Thyroid gland (tissue), 4 donors: Measurements from ENCODE around the gene OLIG1. TPM values are rescaled to one million over a fixed set of nuclear protein-coding genes. Genes with fewer than 3 reads are reported as not detected.

Experiments used
- DNase-seq, 2 donors: peaks; one replicate each; pipeline ENCODE4 v3.0.0-alpha.2; 2019
- H3K27ac ChIP-seq, 3 donors: fragments of 200-600 bp; sonication (generic); 1 replicate in 2 of 3; 2 replicates in 1 of 3; pipeline ENCODE4 v1.5.1; 2016 to 2019; ENCODE audit warnings: mild to moderate bottlenecking in 1 of 3, moderate library complexity in 1 of 3
- H3K27me3 ChIP-seq: fragments of 200-600 bp; sonication (generic); one replicate; pipeline ENCODE4 v1.5.1; 2019
- H3K36me3 ChIP-seq, 2 donors: fragments of 200-600 bp; sonication (generic); one replicate each; pipeline ENCODE4 v1.5.1; 2016 to 2019
- H3K4me1 ChIP-seq, 2 donors: fragments of 200-600 bp; sonication (generic); one replicate each; pipeline ENCODE4 v1.5.1; 2017 to 2019
- H3K4me3 ChIP-seq, 3 donors: fragments of 200-600 bp; sonication (generic); replicated peaks in 1 of 3; 1 replicate in 2 of 3; 2 replicates in 1 of 3; pipeline ENCODE4 v1.5.1; 2016; ENCODE audit warnings: mild to moderate bottlenecking in 1 of 3
- H3K9me3 ChIP-seq: fragments of 200-600 bp; sonication (generic); one replicate; pipeline ENCODE4 v1.5.1; 2017
- CTCF ChIP-seq, 6 experiments: fragments of 200-600 bp in 3 of 6; fragments of 450-650 bp in 3 of 6; sonication (generic) in 3 of 6; IDR thresholded peaks; one replicate each; pipeline ENCODE4 v1.5.1; 2016 to 2019; ENCODE audit warnings: antibody characterized with exemption in 6 of 6, mild to moderate bottlenecking in 2 of 6, inconsistent platforms in 1 of 6, moderate library complexity in 1 of 6
- POLR2A ChIP-seq, 2 donors: fragments of 450-650 bp; IDR thresholded peaks; one replicate each; pipeline ENCODE4 v1.6.1; 2017; ENCODE audit warnings: antibody characterized with exemption in 2 of 2, mild to moderate bottlenecking in 2 of 2, moderate library complexity in 1 of 2
- WGBS, 2 donors: methylation state at CpG; one replicate each; pipeline ENCODE4 v1.1.5; 2017; 5-methylcytosine and 5-hydroxymethylcytosine counted together
- intact Hi-C: fragments of 100-400 bp; cut with DNase I; formaldehyde crosslinking; loops from one replicate; pipeline ENCODE4 v1.15.1; 2023
- total RNA-seq, 4 donors: library from RNA; depleted of rRNA; stranded (reverse); fragments of >200 nt; gene quantifications; one replicate each; pipeline ENCODE4 v1.2.3, GENCODE V29; 2016

OLIG1 gene
- total RNA-seq, 4 donors from 2014 or later, result not detected

- no peak for TF ChIP-seq CTCF (IDR thresholded peaks at IDR 0.05)
- no peak for TF ChIP-seq POLR2A (IDR thresholded peaks at IDR 0.05)
- H3K4me3 ChIP-seq, result peak overlapping the region in 1 of 3 donors; percentile 13
- no peaks in the 10 kb centered on the region for H3K9me3 ChIP-seq
- H3K36me3 ChIP-seq, result no peaks in the 10 kb centered on the region
- H3K4me1 ChIP-seq, result peaks cover 7 to 22% of the 10 kb centered on the region in 2 donors
- 1 to 3% methylated on average over 12 to 19 of the region's 69 CpGs for WGBS, 2 donors
- H3K27me3 ChIP-seq, result peaks cover 14% of the 10 kb centered on the region
- no peak for DNase-seq
- H3K27ac ChIP-seq, result no peak overlapping the region
- intact Hi-C loops, result no loop called here
Observed at GRCh38 chr21:33070998-33071769, 1.2 kb downstream of the OLIG1 start.

GRCh38 chr21:33071770-33072306 lies 1.9 kb downstream of the OLIG1 start:
- H3K27ac ChIP-seq, result no peak overlapping the region
- H3K27me3 ChIP-seq, result peaks cover 14% of the 10 kb centered on the region
- H3K4me3 ChIP-seq, result peak overlapping the region in 2 of 3 donors; percentile 6 to 13
- H3K36me3 ChIP-seq, result no peaks in the 10 kb centered on the region
- peaks cover 7 to 22% of the 10 kb centered on the region in 2 donors for H3K4me1 ChIP-seq
- DNase-seq, result no peak
- TF ChIP-seq CTCF (IDR thresholded peaks at IDR 0.05), result no peak
- no peak for TF ChIP-seq POLR2A (IDR thresholded peaks at IDR 0.05)
- no peaks in the 10 kb centered on the region for H3K9me3 ChIP-seq
- intact Hi-C loops, result no loop called here
- WGBS, 2 donors, result 3% methylated on average over 38 of the region's 38 CpGs

- 83 to 86% methylated on average over 4 of the region's 4 CpGs for WGBS, 2 donors
- Histone ChIP-seq H3K36me3 (no peaks in the 10 kb centered on the region), H3K4me1 (peaks cover 7 to 22% of the 10 kb centered on the region in 2 donors), H3K4me3 (no peak overlapping the region), H3K27me3 (peaks cover 14% of the 10 kb centered on the region), H3K9me3 (no peaks in the 10 kb centered on the region), H3K27ac (no peak overlapping the region)
- intact Hi-C loops, result no loop called here
- no peak for DNase-seq
- TF ChIP-seq POLR2A (IDR thresholded peaks at IDR 0.05) (no peak), CTCF (IDR thresholded peaks at IDR 0.05) (no peak)
Observed at GRCh38 chr21:33073636-33074035, 3.7 kb downstream of the OLIG1 start.

GRCh38 chr21:33075128-33075527 lies 5.2 kb downstream of the OLIG1 start:
- H3K4me1 ChIP-seq, result peaks cover 7 to 17% of the 10 kb centered on the region in 2 donors
- 38 to 42% methylated on average over 9 of the region's 9 CpGs for WGBS, 2 donors
- H3K27me3 ChIP-seq, result peaks cover 14% of the 10 kb centered on the region

More at GRCh38 chr21:33075128-33075527, 5.2 kb downstream of the OLIG1 start:
- Histone ChIP-seq H3K27ac (no peak overlapping the region), H3K4me3 (no peak overlapping the region), H3K9me3 (no peaks in the 10 kb centered on the region), H3K36me3 (no peaks in the 10 kb centered on the region)
- TF ChIP-seq CTCF (IDR thresholded peaks at IDR 0.05), result no peak
- TF ChIP-seq POLR2A (IDR thresholded peaks at IDR 0.05), result no peak
- intact Hi-C loops, result no loop called here
- no peak for DNase-seq
